GM21717 (cell line): ENCODE measurements around the gene CPNE1.
A peak's percentile ranks its signal among the peaks of the same experiment; 100 is the strongest.
"Not testable (repeated sequence)": the region's sequence is repeated elsewhere in the genome, so short reads cannot be mapped to it uniquely, and the experiment has no call there.

Experiments
- ATAC-seq: cut with Tn5 transposase; IDR thresholded peaks from one replicate; pipeline ENCODE4 v1.9.1; 2021; ENCODE audit warnings: mild to moderate bottlenecking, moderate library complexity; ENCODE audit not compliant: unreplicated experiment

Gene CPNE1

GRCh38 chr20:35698298-35699126 lies 33.8 kb upstream of the CPNE1 start:
- no peak for ATAC-seq

GRCh38 chr20:35697696-35698297 lies 33.1 kb upstream of the CPNE1 start:
- no peak for ATAC-seq

GRCh38 chr20:35695978-35696377 lies 31.3 kb upstream of the CPNE1 start:
- no peak for ATAC-seq

- no peak for ATAC-seq
Observed at GRCh38 chr20:35695245-35695749, 30.6 kb upstream of the CPNE1 start.

- no peak for ATAC-seq
Observed at GRCh38 chr20:35690265-35690664, 25.6 kb upstream of the CPNE1 start.

- ATAC-seq = not testable (repeated sequence)
Observed at GRCh38 chr20:35686872-35687271, 22.2 kb upstream of the CPNE1 start.

- ATAC-seq = not testable (repeated sequence)
Observed at GRCh38 chr20:35685368-35685767, 20.7 kb upstream of the CPNE1 start.

GRCh38 chr20:35681960-35682359 lies 17.3 kb upstream of the CPNE1 start:
- ATAC-seq = no peak

- no peak for ATAC-seq
Observed at GRCh38 chr20:35680452-35681183, 15.9 kb upstream of the CPNE1 start.

- no peak for ATAC-seq
Observed at GRCh38 chr20:35674921-35675320, 10.2 kb upstream of the CPNE1 start.

GRCh38 chr20:35673884-35674283 lies 9.2 kb upstream of the CPNE1 start:
- ATAC-seq = no peak

- no peak for ATAC-seq
Observed at GRCh38 chr20:35669681-35670080, 5.0 kb upstream of the CPNE1 start.

GRCh38 chr20:35669221-35669620 lies 4.5 kb upstream of the CPNE1 start:
- ATAC-seq = no peak

- no peak for ATAC-seq
Observed at GRCh38 chr20:35665949-35666288, 1.2 kb upstream of the CPNE1 start.

GRCh38 chr20:35663516-35664465 lies 909 bp downstream of the CPNE1 start:
- ATAC-seq = peak; percentile 14

GRCh38 chr20:35662551-35662950 lies 2.1 kb downstream of the CPNE1 start:
- ATAC-seq = no peak

GRCh38 chr20:35661908-35662307 lies 2.8 kb downstream of the CPNE1 start:
- no peak for ATAC-seq

- no peak for ATAC-seq
Observed at GRCh38 chr20:35661053-35661452, 3.6 kb downstream of the CPNE1 start.

- ATAC-seq = no peak
Observed at GRCh38 chr20:35660122-35660937, 4.4 kb downstream of the CPNE1 start.

- ATAC-seq = no peak
Observed at GRCh38 chr20:35657271-35657670, 7.4 kb downstream of the CPNE1 start.
